ENCODE results near the gene CGB5. TPM values are rescaled to one million over a fixed set of nuclear protein-coding genes. Genes with fewer than 3 reads are reported as not detected.
A peak's percentile ranks its signal among the peaks of the same experiment; 100 is the strongest.
"Not testable (repeated sequence)": the region's sequence is repeated elsewhere in the genome, so short reads cannot be mapped to it uniquely, and the experiment has no call there.

Gene CGB5
- total RNA-seq, 4 donors from 2014 or later, result not detected

- Histone ChIP-seq H3K27ac (replicated peaks in 1 of 4) (no peak overlapping the region), H3K27me3 (peaks cover 0 to 41% (median 14%) of the 10 kb centered on the region in 4 donors), H3K9me3 (no peaks in the 10 kb centered on the region), H3K4me3 (peak overlapping the region; percentile 53 to 64 (median 55)), H3K36me3 (peaks cover 0 to 37% (median 32%) of the 10 kb centered on the region in 4 donors), H3K4me1 (peaks cover 19 to 30% (median 26%) of the 10 kb centered on the region in 4 donors)
- no peak for TF ChIP-seq POLR2AphosphoS5 (IDR thresholded peaks at IDR 0.05)
- no peak for TF ChIP-seq EP300 (IDR thresholded peaks at IDR 0.05)
- no peak for TF ChIP-seq POLR2A (IDR thresholded peaks at IDR 0.05; ENCODE audit: low read depth)
- peak; percentile 22 to 59 (median 23) for TF ChIP-seq CTCF (IDR thresholded peaks at IDR 0.05)
- intact Hi-C loops (cut with DNase I), result no loop called here
- no peak for DNase-seq (ENCODE audit: extremely low spot score)
- WGBS, result 0% methylated on average over 6 of the region's 62 CpGs
These were observed 25.8 kb upstream of the CGB5 start for GRCh38 chr19:49017666-49018351.

- H3K9me3 ChIP-seq; DNase-seq (ENCODE audit: extremely low spot score); intact Hi-C loops (cut with DNase I); H3K27ac ChIP-seq (replicated peaks in 1 of 4): not testable (repeated sequence)
- Histone ChIP-seq H3K36me3 (peaks cover 0 to 30% (median 28%) of the 10 kb centered on the region in 4 donors), H3K4me1 (peaks cover 19 to 30% (median 26%) of the 10 kb centered on the region in 4 donors), H3K27me3 (peaks cover 0 to 41% (median 14%) of the 10 kb centered on the region in 4 donors), H3K4me3 (peak overlapping the region; percentile 53 to 64 (median 55))
- WGBS, result 2% methylated on average over 16 of the region's 50 CpGs
These were observed 25.0 kb upstream of the CGB5 start for GRCh38 chr19:49018388-49019241.

GRCh38 chr19:49019242-49019932 is 24.3 kb upstream of the CGB5 start:
- WGBS, result 11% methylated on average over 27 of the region's 41 CpGs
- Histone ChIP-seq H3K27me3 (peaks cover 0 to 41% (median 14%) of the 10 kb centered on the region in 4 donors), H3K27ac (replicated peaks in 1 of 4) (no peak overlapping the region), H3K36me3 (peaks cover 0 to 22% (median 20%) of the 10 kb centered on the region in 4 donors), H3K9me3 (no peaks in the 10 kb centered on the region), H3K4me1 (peaks cover 19 to 30% (median 26%) of the 10 kb centered on the region in 4 donors), H3K4me3 (peak overlapping the region; percentile 53 to 64 (median 55))
- TF ChIP-seq EP300 (IDR thresholded peaks at IDR 0.05), result no peak
- TF ChIP-seq POLR2AphosphoS5 (IDR thresholded peaks at IDR 0.05), result no peak
- no peak for TF ChIP-seq POLR2A (IDR thresholded peaks at IDR 0.05; ENCODE audit: low read depth)
- TF ChIP-seq CTCF (IDR thresholded peaks at IDR 0.05), result no peak
- intact Hi-C loops (cut with DNase I), result no loop called here
- DNase-seq (ENCODE audit: extremely low spot score), result no peak

- Histone ChIP-seq H3K4me1 (peaks cover 19 to 30% (median 26%) of the 10 kb centered on the region in 4 donors), H3K27ac (replicated peaks in 1 of 4) (no peak overlapping the region), H3K36me3 (peaks cover 0 to 13% (median 10%) of the 10 kb centered on the region in 4 donors), H3K9me3 (no peaks in the 10 kb centered on the region), H3K4me3 (no peak overlapping the region), H3K27me3 (peaks cover 0 to 41% (median 14%) of the 10 kb centered on the region in 4 donors)
- intact Hi-C loops (cut with DNase I), result no loop called here
- no peak for DNase-seq (ENCODE audit: extremely low spot score)
- TF ChIP-seq EP300 (IDR thresholded peaks at IDR 0.05) (no peak), POLR2A (IDR thresholded peaks at IDR 0.05; ENCODE audit: low read depth) (no peak), CTCF (IDR thresholded peaks at IDR 0.05) (no peak), POLR2AphosphoS5 (IDR thresholded peaks at IDR 0.05) (no peak)
- 82% methylated on average over 11 of the region's 11 CpGs for WGBS
These were observed 23.3 kb upstream of the CGB5 start for GRCh38 chr19:49020342-49020741.

Data from esophagus muscularis mucosa (tissue), 4 donors.